OCI-LY1 (cell line): Measurements from ENCODE around the gene FGD3.

Experiments
- H2AFZ ChIP-seq: fragments of 200-600 bp; sonication (generic), shearing (Covaris generic); 2 replicates; pipeline ENCODE4 v1.6.0; 2014; ENCODE audit warnings: antibody characterized with exemption, mild to moderate bottlenecking, low read length
- H3F3A ChIP-seq: fragments of 200-600 bp; sonication (generic), shearing (Covaris generic); 2 replicates; pipeline ENCODE4 v1.6.0; 2014; ENCODE audit warnings: mild to moderate bottlenecking, antibody characterized with exemption, low read length, moderate library complexity; ENCODE audit not compliant: insufficient read depth
- H3K27ac ChIP-seq: fragments of 200-600 bp; sonication (generic); 2 replicates; pipeline ENCODE4 v1.5.1; 2014; ENCODE audit warnings: low read length, mixed run types, mild to moderate bottlenecking, low read depth; ENCODE audit not compliant: poor library complexity, severe bottlenecking
- H3K27me3 ChIP-seq: fragments of 200-600 bp; sonication (generic); 2 replicates; pipeline ENCODE4 v1.6.0; 2014; ENCODE audit warnings: antibody characterized with exemption, mild to moderate bottlenecking, low read length, moderate library complexity; ENCODE audit not compliant: insufficient read depth
- H3K36me3 ChIP-seq: fragments of 200-600 bp; sonication (generic); 2 replicates; pipeline ENCODE4 v1.6.1; 2014; ENCODE audit warnings: mild to moderate bottlenecking, antibody characterized with exemption, low read length, moderate library complexity, mixed read lengths; ENCODE audit not compliant: insufficient read depth
- H3K4me1 ChIP-seq: fragments of 200-600 bp; sonication (generic); 2 replicates; pipeline ENCODE4 v1.5.1; 2014; ENCODE audit warnings: mild to moderate bottlenecking, low read length, moderate library complexity; ENCODE audit not compliant: insufficient read depth, severe bottlenecking
- H3K4me2 ChIP-seq: fragments of 200-600 bp; sonication (generic), shearing (Covaris generic); 2 replicates; pipeline ENCODE4 v1.6.1; 2014; ENCODE audit warnings: low read length
- H3K4me3 ChIP-seq: fragments of 200-600 bp; sonication (generic); 2 replicates; pipeline ENCODE4 v1.5.1; 2014; ENCODE audit warnings: low read length, low read depth, mild to moderate bottlenecking, mixed read lengths; ENCODE audit not compliant: poor library complexity, severe bottlenecking
- H3K79me2 ChIP-seq: fragments of 200-600 bp; shearing (Covaris generic); 2 replicates; pipeline ENCODE4 v1.6.1; 2016; ENCODE audit warnings: mixed run types, low read length, mixed read lengths; ENCODE audit not compliant: insufficient read depth
- H3K9ac ChIP-seq: fragments of 200-600 bp; sonication (generic), shearing (Covaris generic); 2 replicates; pipeline ENCODE4 v1.6.1; 2014; ENCODE audit warnings: mild to moderate bottlenecking, low read length, mixed read lengths
- H3K9me2 ChIP-seq: fragments of 200-600 bp; sonication (generic), shearing (Covaris generic); 2 replicates; pipeline ENCODE4 v1.6.1; 2014; ENCODE audit warnings: low read depth, mild to moderate bottlenecking, low read length, mixed read lengths
- H3K9me3 ChIP-seq: fragments of 200-600 bp; shearing (Covaris generic); 2 replicates; pipeline ENCODE4 v1.6.1; 2014; ENCODE audit warnings: low read length, mixed read lengths
- H4K20me1 ChIP-seq: fragments of 200-600 bp; sonication (generic), shearing (Covaris generic); 2 replicates; pipeline ENCODE4 v1.6.0; 2016; ENCODE audit warnings: mild to moderate bottlenecking, low read length; ENCODE audit not compliant: insufficient read depth
- EZH2 ChIP-seq: fragments of 200-600 bp; sonication (generic), shearing (Covaris generic); IDR thresholded peaks from 2 replicates; pipeline ENCODE4 v1.8.0; 2017; ENCODE audit warnings: borderline replicate concordance, mixed run types, mild to moderate bottlenecking, antibody characterized with exemption, low read length, moderate library complexity, mixed read lengths
- TF ChIP-seq, protein P1 (sequence below): fragments of 200-600 bp; sonication (generic), shearing (Covaris generic); IDR thresholded peaks from 2 replicates; pipeline ENCODE4 v1.5.1; 2017; ENCODE audit warnings: mild to moderate bottlenecking, antibody characterized with exemption, low read length, moderate library complexity, mixed read lengths

Gene FGD3

DNA sequence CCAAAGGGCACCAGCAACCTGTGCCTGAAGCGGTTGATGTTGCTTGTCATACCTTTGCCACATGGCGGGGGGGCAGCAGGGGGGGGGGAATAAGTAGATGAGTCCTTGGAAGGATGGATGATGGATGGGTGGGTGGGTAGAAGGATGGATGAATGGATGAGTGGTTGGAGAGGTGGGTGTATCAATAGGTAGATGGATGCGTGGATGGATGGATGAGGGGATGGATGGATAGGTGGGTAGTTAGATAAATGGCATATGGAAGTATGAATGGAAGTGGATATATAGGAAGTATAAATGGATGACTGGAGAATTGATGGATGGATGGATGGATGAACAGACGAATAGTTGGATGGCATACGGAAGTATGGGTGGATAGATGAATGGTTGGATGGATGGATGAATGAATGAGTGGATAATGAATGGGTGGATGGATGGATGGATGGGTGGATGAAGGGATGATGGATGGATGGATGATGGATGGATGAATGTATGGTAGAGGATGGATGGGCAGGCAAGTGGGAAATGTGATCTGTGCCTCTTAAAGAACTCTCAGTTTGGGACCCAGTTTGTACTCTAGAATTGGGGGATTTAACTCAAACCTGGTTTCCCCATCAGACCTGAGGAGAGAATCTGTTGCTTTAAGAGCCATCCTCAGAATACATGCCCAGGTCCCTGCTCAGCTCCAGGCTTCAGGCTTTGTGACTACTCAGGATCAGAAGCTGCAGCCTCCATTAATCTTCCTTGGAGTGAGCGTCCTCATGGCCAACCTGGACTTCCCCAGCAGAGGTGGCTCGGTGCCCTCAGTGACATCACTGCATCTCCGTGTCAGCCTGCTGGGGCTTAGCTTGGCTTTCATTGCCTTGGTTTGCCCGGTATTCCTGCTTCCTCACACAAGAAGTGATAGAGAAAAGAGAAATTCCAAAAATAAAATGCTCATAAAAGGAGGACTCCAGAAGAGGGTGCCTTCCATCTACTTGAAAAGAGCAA is 83.6 kb downstream of the FGD3 start:
- H3K27ac ChIP-seq, result no peak overlapping the region
- H3K4me1 ChIP-seq, result peaks cover 13% of the 10 kb centered on the region
- no peak overlapping the region for H3K9ac ChIP-seq
- no peaks in the 10 kb centered on the region for H3F3A ChIP-seq
- no peak overlapping the region for H2AFZ ChIP-seq
- H3K79me2 ChIP-seq, result no peaks in the 10 kb centered on the region
- H3K9me3 ChIP-seq, result no peaks in the 10 kb centered on the region
- no peaks in the 10 kb centered on the region for H4K20me1 ChIP-seq
- no peaks in the 10 kb centered on the region for H3K27me3 ChIP-seq
- no peak for TF ChIP-seq EZH2
- TF ChIP-seq, protein P1, sequence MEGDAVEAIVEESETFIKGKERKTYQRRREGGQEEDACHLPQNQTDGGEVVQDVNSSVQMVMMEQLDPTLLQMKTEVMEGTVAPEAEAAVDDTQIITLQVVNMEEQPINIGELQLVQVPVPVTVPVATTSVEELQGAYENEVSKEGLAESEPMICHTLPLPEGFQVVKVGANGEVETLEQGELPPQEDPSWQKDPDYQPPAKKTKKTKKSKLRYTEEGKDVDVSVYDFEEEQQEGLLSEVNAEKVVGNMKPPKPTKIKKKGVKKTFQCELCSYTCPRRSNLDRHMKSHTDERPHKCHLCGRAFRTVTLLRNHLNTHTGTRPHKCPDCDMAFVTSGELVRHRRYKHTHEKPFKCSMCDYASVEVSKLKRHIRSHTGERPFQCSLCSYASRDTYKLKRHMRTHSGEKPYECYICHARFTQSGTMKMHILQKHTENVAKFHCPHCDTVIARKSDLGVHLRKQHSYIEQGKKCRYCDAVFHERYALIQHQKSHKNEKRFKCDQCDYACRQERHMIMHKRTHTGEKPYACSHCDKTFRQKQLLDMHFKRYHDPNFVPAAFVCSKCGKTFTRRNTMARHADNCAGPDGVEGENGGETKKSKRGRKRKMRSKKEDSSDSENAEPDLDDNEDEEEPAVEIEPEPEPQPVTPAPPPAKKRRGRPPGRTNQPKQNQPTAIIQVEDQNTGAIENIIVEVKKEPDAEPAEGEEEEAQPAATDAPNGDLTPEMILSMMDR, result no peak
- no peak overlapping the region for H3K4me3 ChIP-seq
- H3K9me2 ChIP-seq, result no peaks in the 10 kb centered on the region
- no peak overlapping the region for H3K4me2 ChIP-seq
- H3K36me3 ChIP-seq, result peaks cover 20% of the 10 kb centered on the region; the same call in 1 of the 2 replicates

DNA sequence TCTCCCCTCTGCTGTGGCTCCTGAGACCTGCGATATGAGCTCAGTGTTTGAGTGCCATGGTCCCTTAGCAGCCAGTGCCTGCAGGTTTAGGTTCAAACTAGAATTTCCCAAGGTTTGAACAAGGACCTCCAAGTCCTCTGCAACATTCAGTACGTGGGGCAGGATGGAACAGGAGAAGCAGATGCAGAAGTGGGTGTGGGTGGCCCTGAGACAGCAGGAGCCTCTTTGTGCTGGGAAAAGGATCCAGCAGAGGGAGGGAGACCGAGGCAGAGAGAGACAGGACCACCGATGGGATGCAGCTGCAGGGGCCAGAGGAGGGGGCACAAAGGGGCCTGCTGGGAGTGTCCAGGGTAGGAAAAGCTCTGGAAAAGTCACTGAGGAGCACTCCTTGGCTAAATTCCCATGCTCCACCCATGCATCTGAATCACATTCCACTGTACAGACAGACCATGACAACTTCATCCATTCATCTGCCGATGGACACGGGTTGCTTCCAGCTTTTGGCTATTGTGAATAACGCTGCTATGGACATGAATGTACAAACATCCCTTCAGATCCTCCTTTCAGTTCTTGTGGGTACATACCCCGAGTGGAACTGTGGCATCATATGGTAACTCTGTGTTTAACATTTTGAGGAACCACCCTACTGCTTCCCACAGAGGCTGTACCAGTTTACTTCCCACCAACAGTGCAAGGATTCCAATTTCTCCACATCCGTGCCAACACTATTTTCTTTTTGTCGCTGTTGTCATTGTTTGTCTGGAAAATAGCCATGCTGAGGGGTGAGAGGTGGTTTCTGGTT is 84.5 kb downstream of the FGD3 start:
- no peaks in the 10 kb centered on the region for H3K79me2 ChIP-seq
- TF ChIP-seq, protein P1, result no peak
- TF ChIP-seq EZH2, result no peak
- H3K27me3 ChIP-seq, result no peaks in the 10 kb centered on the region
- H3K4me3 ChIP-seq, result no peak overlapping the region
- peaks cover 20% of the 10 kb centered on the region; the same call in 1 of the 2 replicates for H3K36me3 ChIP-seq
- no peak overlapping the region for H3K9ac ChIP-seq
- H3K27ac ChIP-seq, result no peak overlapping the region
- peaks cover 13% of the 10 kb centered on the region for H3K4me1 ChIP-seq
- no peak overlapping the region for H2AFZ ChIP-seq
- no peaks in the 10 kb centered on the region for H3K9me3 ChIP-seq
- no peak overlapping the region for H3K4me2 ChIP-seq
- no peaks in the 10 kb centered on the region for H4K20me1 ChIP-seq
- H3F3A ChIP-seq, result no peaks in the 10 kb centered on the region
- no peaks in the 10 kb centered on the region for H3K9me2 ChIP-seq

DNA sequence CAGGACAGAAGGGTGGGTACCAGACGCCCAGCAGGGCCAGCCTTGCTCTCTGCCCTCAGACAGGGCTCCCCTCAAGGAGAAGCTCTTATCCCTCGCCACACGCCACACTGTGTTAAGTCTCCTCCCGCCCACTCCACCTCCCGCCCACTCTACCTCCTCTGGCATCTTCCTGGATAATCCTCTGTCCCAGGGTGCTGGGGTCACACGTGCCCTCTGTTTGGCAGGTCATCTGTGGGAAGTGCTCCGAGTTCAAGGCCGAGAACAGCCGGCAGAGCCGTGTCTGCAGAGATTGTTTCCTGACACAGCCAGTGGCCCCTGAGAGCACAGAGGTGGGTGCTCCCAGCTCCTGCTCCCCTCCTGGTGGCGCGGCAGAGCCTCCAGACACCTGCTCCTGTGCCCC is 85.2 kb downstream of the FGD3 start:
- no peaks in the 10 kb centered on the region for H3K9me3 ChIP-seq
- no peak overlapping the region for H3K4me3 ChIP-seq
- peaks cover 20% of the 10 kb centered on the region; the same call in 1 of the 2 replicates for H3K36me3 ChIP-seq
- no peaks in the 10 kb centered on the region for H4K20me1 ChIP-seq
- H3K79me2 ChIP-seq, result no peaks in the 10 kb centered on the region
- H3K9ac ChIP-seq, result no peak overlapping the region
- TF ChIP-seq, protein P1, result no peak
- TF ChIP-seq EZH2, result no peak
- H3K27ac ChIP-seq, result no peak overlapping the region
- H3K9me2 ChIP-seq, result no peaks in the 10 kb centered on the region
- H2AFZ ChIP-seq, result no peak overlapping the region
- H3K27me3 ChIP-seq, result no peaks in the 10 kb centered on the region
- peaks cover 12% of the 10 kb centered on the region for H3K4me1 ChIP-seq
- no peak overlapping the region for H3K4me2 ChIP-seq
- no peaks in the 10 kb centered on the region for H3F3A ChIP-seq
